ENCODE results near the gene BARX1. TPM values are rescaled to one million over a fixed set of nuclear protein-coding genes. Genes with fewer than 3 reads are reported as not detected.

Gene BARX1
- total and polyA plus RNA-seq, 9 of the 15 experiments (the other 6 are each of a cell fraction or from before 2014, with no cell fraction given): 0.11 to 0.14 TPM; not detected in 7

DNA sequence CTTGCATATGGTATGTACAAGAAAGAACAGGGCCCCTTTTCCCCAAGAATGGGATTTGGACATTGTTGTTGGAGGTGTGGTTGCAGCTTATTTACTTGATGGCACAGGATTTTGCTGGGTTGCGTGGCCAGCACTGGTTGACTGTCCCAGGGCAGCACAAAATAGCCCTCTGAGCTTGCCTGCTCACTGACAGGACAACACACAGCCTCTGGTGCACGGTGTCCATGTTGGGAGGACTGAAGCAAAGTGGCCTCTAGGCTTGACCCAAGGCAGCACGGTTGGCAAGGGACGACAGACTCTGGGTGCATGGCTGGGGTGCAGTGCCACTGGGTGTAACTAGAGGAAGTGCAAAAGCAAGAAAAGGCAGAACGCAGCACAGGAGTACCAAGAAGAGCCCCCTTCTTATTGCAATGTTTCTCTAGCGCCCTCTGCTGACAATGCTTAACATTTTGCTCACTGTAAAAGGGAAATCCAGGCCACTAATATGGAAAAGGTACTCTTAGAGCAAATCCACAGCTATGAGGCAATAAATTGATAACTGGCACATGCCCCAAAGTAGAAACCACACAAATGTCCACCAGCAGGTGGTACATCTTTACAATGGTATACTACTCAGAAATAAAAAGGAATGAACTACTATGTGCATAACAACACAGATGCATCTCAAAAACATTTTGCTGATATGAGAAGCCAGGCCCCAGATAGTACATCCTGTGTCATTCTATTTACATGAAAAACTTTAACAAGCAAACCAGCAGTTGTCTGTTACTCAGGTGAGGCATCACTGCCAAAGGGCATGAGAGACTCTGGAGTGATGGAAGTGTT is 47.4 kb upstream of the BARX1 start:
- H3K79me2 ChIP-seq (ENCODE audit: control insufficient read depth, insufficient read depth, low read length): no peaks in the 10 kb centered on the region
- ChIA-PET POLR2A (interaction anchor here (0.5 kb wide), 1 partner anchor 177 kb away, joined by 3 read pairs; no protein-coding TSS in a partner anchor), CTCF (ENCODE audit: low intra/inter-chr PET ratio) (interaction anchor here (0.7 to 3.2 kb wide), 4 partner anchors 40 to 1046 kb away, joined by 3 to 20 read pairs (median 4); no protein-coding TSS in a partner anchor)
- H3K27ac ChIP-seq (ENCODE audit: extremely low read depth, low read depth, low read length): no peak overlapping the region
- no peak overlapping the region for H3K4me2 ChIP-seq (ENCODE audit: insufficient read depth, low read length)
- H3K9me3 ChIP-seq (replicated peaks; ENCODE audit: control insufficient read depth, insufficient read depth, low read depth, low read length): no peaks in the 10 kb centered on the region
- H3K27me3 ChIP-seq (ENCODE audit: control insufficient read depth in 2 of 2, insufficient read depth in 2 of 2, low read length in 2 of 2): peaks cover 0 to 4% of the 10 kb centered on the region in 2 experiments; a peak in 1 of 5 replicates
- peak; percentile 77 to 89 (median 80) for TF ChIP-seq CTCF (IDR thresholded peaks at IDR 0.05 in 2 of 3, conservative IDR thresholded peaks at IDR 0.05 in 1 of 3; ENCODE audit: insufficient read depth in 2 of 3, low read depth in 1 of 3, low read length in 3 of 3)
- TF ChIP-seq, protein P1, sequence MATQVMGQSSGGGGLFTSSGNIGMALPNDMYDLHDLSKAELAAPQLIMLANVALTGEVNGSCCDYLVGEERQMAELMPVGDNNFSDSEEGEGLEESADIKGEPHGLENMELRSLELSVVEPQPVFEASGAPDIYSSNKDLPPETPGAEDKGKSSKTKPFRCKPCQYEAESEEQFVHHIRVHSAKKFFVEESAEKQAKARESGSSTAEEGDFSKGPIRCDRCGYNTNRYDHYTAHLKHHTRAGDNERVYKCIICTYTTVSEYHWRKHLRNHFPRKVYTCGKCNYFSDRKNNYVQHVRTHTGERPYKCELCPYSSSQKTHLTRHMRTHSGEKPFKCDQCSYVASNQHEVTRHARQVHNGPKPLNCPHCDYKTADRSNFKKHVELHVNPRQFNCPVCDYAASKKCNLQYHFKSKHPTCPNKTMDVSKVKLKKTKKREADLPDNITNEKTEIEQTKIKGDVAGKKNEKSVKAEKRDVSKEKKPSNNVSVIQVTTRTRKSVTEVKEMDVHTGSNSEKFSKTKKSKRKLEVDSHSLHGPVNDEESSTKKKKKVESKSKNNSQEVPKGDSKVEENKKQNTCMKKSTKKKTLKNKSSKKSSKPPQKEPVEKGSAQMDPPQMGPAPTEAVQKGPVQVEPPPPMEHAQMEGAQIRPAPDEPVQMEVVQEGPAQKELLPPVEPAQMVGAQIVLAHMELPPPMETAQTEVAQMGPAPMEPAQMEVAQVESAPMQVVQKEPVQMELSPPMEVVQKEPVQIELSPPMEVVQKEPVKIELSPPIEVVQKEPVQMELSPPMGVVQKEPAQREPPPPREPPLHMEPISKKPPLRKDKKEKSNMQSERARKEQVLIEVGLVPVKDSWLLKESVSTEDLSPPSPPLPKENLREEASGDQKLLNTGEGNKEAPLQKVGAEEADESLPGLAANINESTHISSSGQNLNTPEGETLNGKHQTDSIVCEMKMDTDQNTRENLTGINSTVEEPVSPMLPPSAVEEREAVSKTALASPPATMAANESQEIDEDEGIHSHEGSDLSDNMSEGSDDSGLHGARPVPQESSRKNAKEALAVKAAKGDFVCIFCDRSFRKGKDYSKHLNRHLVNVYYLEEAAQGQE (IDR thresholded peaks at IDR 0.05; ENCODE audit: borderline replicate concordance): peak; percentile 69
- TF ChIP-seq, protein P1 (CRISPR knock-in tag; IDR thresholded peaks at IDR 0.05; ENCODE audit: low read depth): no peak
- no peak for TF ChIP-seq ZNF77 (CRISPR knock-in tag; IDR thresholded peaks at IDR 0.05)
- 0 out of 4 replicates have a peak, but pooled peaks of 1 of the 2 experiments have one; percentile 35 for TF ChIP-seq MAZ (CRISPR knock-in tag; conservative IDR thresholded peaks at IDR 0.05 in 1 of 2, IDR thresholded peaks at IDR 0.05 in 1 of 2)
- 0 out of 2 replicates have a peak, but pooled peaks have one; percentile 6 for TF ChIP-seq KLF16 (IDR thresholded peaks at IDR 0.05)
- TF ChIP-seq ZNF699 (CRISPR knock-in tag; IDR thresholded peaks at IDR 0.05; ENCODE audit: insufficient replicate concordance): no peak
- peak; percentile 43 to 79 for TF ChIP-seq RAD21 (CRISPR knock-in tag; conservative IDR thresholded peaks at IDR 0.05 in 1 of 2, IDR thresholded peaks at IDR 0.05 in 1 of 2)
- TF ChIP-seq SMC3 (conservative IDR thresholded peaks at IDR 0.05; ENCODE audit: insufficient read depth, low read depth, low read length): peak; percentile 56
- intact Hi-C loops (cut with micrococcal nuclease) (loop anchor here (1.0 to 5.0 kb wide), 2 partner anchors 40 to 320 kb away; no protein-coding TSS in a partner anchor), in situ Hi-C loops (cut with MboI) (no loop called here)
- no peak overlapping the region for H2AFZ ChIP-seq (ENCODE audit: low read depth, low read length)
- peak; percentile 88 for ATAC-seq
- no peak overlapping the region for H3K9ac ChIP-seq (ENCODE audit: insufficient read depth in 1 of 2, low read depth in 2 of 2, low read length in 2 of 2)
- H3K9me1 ChIP-seq (ENCODE audit: control insufficient read depth, insufficient read depth, low read length): no peaks in the 10 kb centered on the region
- BruUV-seq (replicated peaks): no TSS peak
- WGBS (ENCODE audit: insufficient coverage, low coverage, missing lambda C conversion rate): under 1% methylated on average over 6 of the region's 6 CpGs
- DNase-seq (ENCODE audit: extremely low read depth in 1 of 4, low spot score in 3 of 4): peak; percentile 46 to 75 (median 58)
- no peak overlapping the region for H3K4me3 ChIP-seq
- FAIRE-seq: peak; percentile 11
- H4K20me1 ChIP-seq (replicated peaks; ENCODE audit: control insufficient read depth, insufficient read depth, low read length): no peaks in the 10 kb centered on the region
- no peaks in the 10 kb centered on the region for H3K36me3 ChIP-seq (ENCODE audit: control insufficient read depth, insufficient read depth, low read length)
- H3K4me1 ChIP-seq (replicated peaks in 1 of 2; ENCODE audit: control insufficient read depth in 2 of 2, insufficient read depth in 2 of 2, low read length in 2 of 2): no peaks in the 10 kb centered on the region
